EH (cell line): ENCODE data around the gene COQ4.

ENCODE experiments used
- DNase-seq: peaks from one replicate; pipeline ENCODE4 v3.0.0-alpha.2; 2015; ENCODE audit warnings: low read depth

Gene COQ4

GRCh38 chr9:128340691-128341434 lies 18.2 kb downstream of the COQ4 start:
- no peak for DNase-seq

- peak; percentile 76 for DNase-seq
These were observed 18.8 kb downstream of the COQ4 start for GRCh38 chr9:128341435-128341849.

DNA sequence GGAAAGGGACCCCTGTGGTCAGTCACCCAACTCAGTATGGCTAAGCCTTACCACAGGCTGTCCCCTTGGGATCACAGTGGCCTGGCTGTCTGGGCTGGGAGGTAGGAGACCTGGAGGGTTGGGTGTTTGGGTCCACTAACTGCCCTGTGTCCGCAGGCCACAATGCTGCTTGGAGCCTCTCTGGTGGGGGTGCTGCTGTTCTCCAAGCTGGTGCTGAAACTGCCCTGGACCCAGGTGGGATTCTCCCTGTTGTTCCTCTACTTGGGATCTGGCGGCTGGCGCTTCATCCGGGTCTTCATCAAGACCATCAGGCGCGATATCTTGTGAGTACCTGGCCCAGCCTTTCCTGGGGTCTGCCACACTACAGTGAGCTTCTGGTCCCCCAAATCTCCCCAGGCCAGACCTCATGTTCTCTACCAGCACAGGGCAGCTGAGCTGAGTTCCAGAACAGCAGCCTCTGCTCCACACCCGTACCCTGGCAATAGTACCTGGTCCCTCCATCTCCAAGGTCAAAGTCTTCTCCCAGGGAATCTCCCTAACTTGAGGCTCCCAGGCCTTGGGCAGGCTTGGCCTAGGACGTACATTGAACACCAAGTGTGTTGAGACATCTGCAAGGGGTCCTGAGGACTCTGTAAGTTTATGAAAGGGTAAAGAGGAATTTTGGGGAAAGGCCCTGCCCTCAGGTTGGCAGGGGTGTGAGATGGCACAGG lies 20.5 kb downstream of the COQ4 start:
- no peak for DNase-seq

GRCh38 chr9:128343855-128344254 lies 21.2 kb downstream of the COQ4 start:
- DNase-seq: no peak

GRCh38 chr9:128344931-128345605 lies 22.4 kb downstream of the COQ4 start:
- DNase-seq: no peak

GRCh38 chr9:128349125-128349524 lies 26.5 kb downstream of the COQ4 start:
- no peak for DNase-seq

GRCh38 chr9:128349772-128350171 lies 27.1 kb downstream of the COQ4 start:
- DNase-seq: no peak

GRCh38 chr9:128355451-128355850 lies 32.8 kb downstream of the COQ4 start:
- no peak for DNase-seq

- no peak for DNase-seq
These were observed 35.5 kb downstream of the COQ4 start for GRCh38 chr9:128358090-128358489.

DNA sequence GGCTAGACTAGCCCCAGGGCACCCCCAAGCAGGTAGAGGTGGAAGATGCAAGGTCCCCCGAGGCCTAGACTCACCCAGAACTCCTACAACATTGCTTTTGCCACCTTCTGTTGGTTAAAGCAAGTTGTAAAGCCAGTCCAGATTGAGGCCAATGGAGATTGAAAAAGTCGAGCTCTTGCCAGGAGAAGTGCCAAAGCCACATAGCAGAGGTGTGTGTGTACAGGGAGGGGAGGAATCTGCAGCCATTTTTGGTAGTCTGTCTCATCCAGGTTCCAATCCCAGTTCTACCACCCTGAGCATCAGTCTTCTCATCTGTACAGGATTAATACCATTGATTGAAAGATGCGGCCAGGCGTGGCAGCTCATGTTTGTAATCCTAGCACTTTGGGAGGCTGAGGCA lies 36.2 kb downstream of the COQ4 start:
- peak; percentile 30 for DNase-seq

GRCh38 chr9:128360826-128361225 lies 38.2 kb downstream of the COQ4 start:
- no peak for DNase-seq

GRCh38 chr9:128361296-128361985 lies 38.8 kb downstream of the COQ4 start:
- no peak for DNase-seq

GRCh38 chr9:128361986-128362646 lies 39.5 kb downstream of the COQ4 start:
- DNase-seq: peak; percentile 87

GRCh38 chr9:128362774-128363173 lies 40.1 kb downstream of the COQ4 start:
- no peak for DNase-seq

- no peak for DNase-seq
These were observed 42.9 kb downstream of the COQ4 start for GRCh38 chr9:128365525-128365924.

- no peak for DNase-seq
These were observed 46.5 kb downstream of the COQ4 start for GRCh38 chr9:128369024-128369706.

DNA sequence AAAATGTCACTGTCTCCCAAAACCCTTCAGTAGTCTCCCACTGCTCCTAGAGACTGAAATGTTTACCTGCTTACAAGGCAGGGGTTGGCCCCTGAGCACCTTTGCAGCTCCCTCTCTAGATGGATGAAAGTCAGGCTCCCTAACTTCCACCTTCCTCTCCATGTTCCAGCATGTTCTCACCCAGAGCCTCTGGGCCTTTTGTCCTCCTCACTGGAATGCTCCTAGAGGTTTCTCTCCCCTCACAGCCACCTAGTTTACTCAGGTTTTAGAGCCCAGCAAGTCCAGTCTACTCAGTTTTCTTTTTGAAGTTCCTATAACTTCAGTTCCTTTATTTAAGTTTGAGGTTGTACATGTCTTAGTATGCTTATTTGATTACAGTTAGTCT lies 47.7 kb downstream of the COQ4 start:
- no peak for DNase-seq

- peak; percentile 98 for DNase-seq
These were observed 48.4 kb downstream of the COQ4 start, which contains the start of gene URM1 for GRCh38 chr9:128370752-128371629. Gene URM1, plus strand, starts transcription at chr9:128371374. Its CDS starts 7 bp downstream, at chr9:128371381.

DNA sequence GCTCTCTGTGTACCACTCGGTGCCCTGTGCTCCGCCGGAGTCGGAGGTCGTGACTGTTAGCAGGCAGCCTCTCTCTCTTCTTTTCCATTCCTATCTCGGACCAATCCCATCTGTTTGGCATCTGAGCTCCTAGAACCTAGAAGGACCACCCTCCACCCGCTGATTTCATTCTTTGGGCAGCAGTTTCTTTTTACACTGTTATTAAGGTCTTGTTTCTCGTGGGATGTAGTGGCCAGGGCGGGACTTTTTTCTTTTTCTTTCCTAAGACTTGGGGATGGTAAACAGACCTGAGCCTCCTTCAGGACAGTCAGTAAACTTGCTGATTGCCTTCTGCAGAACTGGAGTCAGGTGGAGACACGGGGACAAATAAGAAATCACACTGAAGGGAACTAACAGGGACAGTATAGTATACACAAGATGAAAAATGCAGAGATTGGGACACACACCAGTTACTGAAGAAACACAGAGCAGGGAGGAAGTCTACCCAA lies 49.0 kb downstream of the COQ4 start:
- DNase-seq: no peak

GRCh38 chr9:128372188-128372641 lies 49.6 kb downstream of the COQ4 start:
- DNase-seq: peak; percentile 88
